PC-9 (cell line): ENCODE results near the gene CAMTA1. TPM values are rescaled to one million over a fixed set of nuclear protein-coding genes. Genes with fewer than 3 reads are reported as not detected.

Experiments used
- BruUV-seq: library from RNA; stranded (reverse); fragments of 400-500 nt; replicated peaks from 2 replicates; lab custom pipeline; 2021; lab: Mats Ljungman, UMichigan
- CTCF ChIA-PET: fragments of 300-600 bp; sonication (Branson Sonifier 250); formaldehyde crosslinking; loops from one replicate; lab custom pipeline; 2022; ENCODE audit warnings: antibody characterized with exemption; lab: Charles Lee
- POLR2A ChIA-PET: fragments of 300-600 bp; sonication (Branson Sonifier 250); formaldehyde crosslinking; loops from one replicate; lab custom pipeline; 2022; ENCODE audit warnings: antibody characterized with exemption; ENCODE audit not compliant: unreplicated experiment; lab: Charles Lee
- DNase-seq, 2 experiments: peaks; one replicate each; pipeline versions ENCODE4 v3.0.0 to v3.0.0-alpha.2; 2015 to 2022; ENCODE audit warnings: mixed read lengths in 1 of 2
- H2AFZ ChIP-seq: fragments of 200-600 bp; sonication (generic); 2 replicates; pipeline ENCODE4 v1.8.1; 2017; ENCODE audit warnings: antibody characterized with exemption
- H3F3A ChIP-seq: fragments of 200-600 bp; sonication (generic); 2 replicates; pipeline ENCODE4 v1.8.1; 2017; ENCODE audit warnings: antibody characterized with exemption, mild to moderate bottlenecking, low read depth; ENCODE audit not compliant: insufficient read depth
- H3K27ac ChIP-seq: fragments of 200-600 bp; sonication (generic); 2 replicates; pipeline ENCODE4 v1.6.1; 2016; ENCODE audit warnings: mixed run types
- H3K27me3 ChIP-seq: fragments of 200-600 bp; sonication (generic); 2 replicates; pipeline ENCODE4 v1.6.1; 2016; ENCODE audit warnings: low read depth, mixed run types; ENCODE audit not compliant: insufficient read depth
- H3K36me3 ChIP-seq: fragments of 200-600 bp; sonication (generic); 2 replicates; pipeline ENCODE4 v1.6.1; 2016; ENCODE audit warnings: low read depth, mixed run types
- H3K4me1 ChIP-seq: fragments of 200-600 bp; sonication (generic); replicated peaks from 2 replicates; pipeline ENCODE4 v1.6.1; 2016; ENCODE audit warnings: mixed run types; ENCODE audit not compliant: insufficient read depth
- H3K4me2 ChIP-seq: fragments of 200-600 bp; sonication (generic); 2 replicates; pipeline ENCODE4 v1.6.1; 2017; ENCODE audit warnings: mixed run types
- H3K4me3 ChIP-seq: fragments of 200-600 bp; sonication (generic); 2 replicates; pipeline ENCODE4 v1.6.1; 2016; ENCODE audit warnings: mixed run types
- H3K79me2 ChIP-seq: fragments of 200-600 bp; sonication (generic); 2 replicates; pipeline ENCODE4 v1.6.1; 2017; ENCODE audit warnings: low read depth, mixed run types
- H3K9me2 ChIP-seq: fragments of 200-600 bp; sonication (generic); 2 replicates; pipeline ENCODE4 v1.8.1; 2017; ENCODE audit warnings: mild to moderate bottlenecking; ENCODE audit not compliant: insufficient read depth
- H3K9me3 ChIP-seq: fragments of 200-600 bp; sonication (generic); 2 replicates; pipeline ENCODE4 v1.8.1; 2016; ENCODE audit warnings: low read depth; ENCODE audit not compliant: insufficient read depth
- H4K20me1 ChIP-seq: fragments of 200-600 bp; sonication (generic); 2 replicates; pipeline ENCODE4 v1.8.1; 2017; ENCODE audit not compliant: insufficient read depth
- EZH2 ChIP-seq: fragments of 200-600 bp; sonication (generic); IDR thresholded peaks from 2 replicates; pipeline ENCODE4 v1.8.0; 2017; ENCODE audit warnings: antibody characterized with exemption, low read depth
- intact Hi-C: fragments of 100-400 bp; cut with micrococcal nuclease; formaldehyde crosslinking; loops from one replicate; pipeline ENCODE4 v1.10.0; 2022; ENCODE audit not compliant: unreplicated experiment
- total RNA-seq: library from RNA; stranded (reverse); gene quantifications from 2 replicates; pipeline ENCODE4 v1.2.3, GENCODE V29; 2021
- TF ChIP-seq, protein P1 (sequence below): fragments of 200-600 bp; sonication (generic); conservative IDR thresholded peaks from 2 replicates; pipeline ENCODE4 v1.6.1; 2017; ENCODE audit warnings: mixed run types, antibody characterized with exemption, mild to moderate bottlenecking, moderate library complexity

CAMTA1 gene
- total RNA-seq, 1 experiment from 2014 or later, result 72.3 TPM

DNA sequence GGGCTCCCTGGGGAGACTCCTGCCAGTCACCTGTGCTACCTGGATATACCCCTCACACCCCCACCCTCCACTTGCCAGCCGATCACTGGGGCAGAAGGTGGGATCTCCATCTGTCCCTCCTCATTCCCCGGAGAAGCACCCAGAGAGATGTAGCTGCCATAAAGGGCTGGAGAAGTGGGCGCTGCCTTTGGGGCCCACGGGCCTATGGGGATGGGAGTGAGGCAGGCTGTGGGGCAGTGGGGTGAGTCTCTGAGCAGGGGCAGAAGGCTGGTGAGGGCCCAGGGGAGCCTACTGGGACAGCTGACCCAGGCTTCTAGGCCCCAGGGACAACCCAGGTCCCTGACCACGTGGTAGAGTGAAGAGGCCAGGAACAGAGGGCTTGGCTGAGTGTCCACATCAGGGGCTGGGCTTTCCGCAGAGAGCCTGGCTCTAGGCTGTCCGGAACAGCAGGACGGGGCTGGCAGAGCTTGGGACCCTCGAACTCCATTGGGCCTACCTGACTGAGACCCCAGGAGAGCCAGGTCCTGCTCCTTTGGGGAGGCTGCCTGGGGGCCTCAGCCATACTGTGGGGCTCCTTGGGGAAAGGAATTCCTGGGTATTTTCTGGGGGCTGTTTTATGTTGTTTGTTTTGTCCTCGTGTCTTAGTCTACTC, 780.0 kb downstream of the CAMTA1 start:
- no TSS peak for BruUV-seq
- ChIA-PET CTCF (no interaction called here), POLR2A (no interaction called here)
- Histone ChIP-seq H3K4me2 (no peak overlapping the region), H3F3A (no peaks in the 10 kb centered on the region), H3K4me3 (no peak overlapping the region), H4K20me1 (no peaks in the 10 kb centered on the region), H3K9me2 (no peaks in the 10 kb centered on the region), H3K79me2 (no peaks in the 10 kb centered on the region), H3K9me3 (no peaks in the 10 kb centered on the region), H3K27me3 (peaks cover 43% of the 10 kb centered on the region; the same call in 1 of the 2 replicates), H2AFZ (no peak overlapping the region), H3K4me1 (no peaks in the 10 kb centered on the region), H3K36me3 (no peaks in the 10 kb centered on the region), H3K27ac (no peak overlapping the region)
- TF ChIP-seq, protein P1, sequence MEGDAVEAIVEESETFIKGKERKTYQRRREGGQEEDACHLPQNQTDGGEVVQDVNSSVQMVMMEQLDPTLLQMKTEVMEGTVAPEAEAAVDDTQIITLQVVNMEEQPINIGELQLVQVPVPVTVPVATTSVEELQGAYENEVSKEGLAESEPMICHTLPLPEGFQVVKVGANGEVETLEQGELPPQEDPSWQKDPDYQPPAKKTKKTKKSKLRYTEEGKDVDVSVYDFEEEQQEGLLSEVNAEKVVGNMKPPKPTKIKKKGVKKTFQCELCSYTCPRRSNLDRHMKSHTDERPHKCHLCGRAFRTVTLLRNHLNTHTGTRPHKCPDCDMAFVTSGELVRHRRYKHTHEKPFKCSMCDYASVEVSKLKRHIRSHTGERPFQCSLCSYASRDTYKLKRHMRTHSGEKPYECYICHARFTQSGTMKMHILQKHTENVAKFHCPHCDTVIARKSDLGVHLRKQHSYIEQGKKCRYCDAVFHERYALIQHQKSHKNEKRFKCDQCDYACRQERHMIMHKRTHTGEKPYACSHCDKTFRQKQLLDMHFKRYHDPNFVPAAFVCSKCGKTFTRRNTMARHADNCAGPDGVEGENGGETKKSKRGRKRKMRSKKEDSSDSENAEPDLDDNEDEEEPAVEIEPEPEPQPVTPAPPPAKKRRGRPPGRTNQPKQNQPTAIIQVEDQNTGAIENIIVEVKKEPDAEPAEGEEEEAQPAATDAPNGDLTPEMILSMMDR, result no peak
- no peak for TF ChIP-seq EZH2
- intact Hi-C loops, result no loop called here
- DNase-seq, result no peak

DNA sequence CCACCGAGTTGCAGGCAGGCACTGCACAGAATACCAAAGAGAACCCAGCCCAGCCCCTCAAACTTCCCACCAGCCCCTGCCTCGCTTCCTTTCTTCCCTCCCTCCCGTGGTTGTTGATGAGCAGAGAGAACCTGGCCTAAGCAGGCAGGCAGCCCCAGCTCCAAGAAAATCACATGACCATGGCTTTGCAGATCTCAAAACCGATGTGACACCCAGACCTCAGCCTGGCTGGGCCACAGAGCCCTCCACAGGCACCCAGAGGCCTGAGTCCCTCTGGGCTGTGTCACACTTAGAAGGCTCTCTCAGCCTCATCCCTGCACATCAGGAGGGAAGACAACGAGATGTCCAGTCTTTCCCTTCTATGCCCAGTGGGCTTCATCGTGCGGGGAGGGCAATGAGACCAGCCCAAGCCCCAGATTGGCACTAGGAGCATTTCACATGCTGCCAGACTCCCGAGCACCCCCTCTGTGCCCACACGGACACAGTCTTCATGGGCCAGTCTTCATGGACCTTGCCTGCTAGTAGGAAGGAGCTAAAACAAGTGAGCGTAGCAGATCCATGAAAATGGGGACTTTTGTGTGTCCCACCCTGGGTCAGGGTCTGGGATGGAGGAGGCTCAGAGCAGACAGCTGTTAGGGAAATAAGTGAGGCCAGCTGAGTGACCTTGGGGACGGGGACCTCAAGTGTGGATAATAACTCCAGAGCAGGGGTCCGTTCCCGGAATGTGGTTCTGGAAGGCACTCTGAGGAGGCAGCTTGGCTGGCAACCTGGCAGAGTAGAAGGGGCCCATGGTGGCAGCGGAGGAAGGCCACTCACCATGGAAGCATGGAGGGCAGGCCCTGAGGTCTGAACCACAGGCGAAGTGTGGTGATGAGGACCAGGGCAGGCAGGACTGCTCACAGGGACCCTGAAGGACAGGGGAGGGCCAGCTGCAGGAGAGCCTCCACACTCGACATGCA, 781.4 kb downstream of the CAMTA1 start:
- Histone ChIP-seq H3K4me3 (no peak overlapping the region), H3K79me2 (no peaks in the 10 kb centered on the region), H3K27ac (no peak overlapping the region), H3K36me3 (no peaks in the 10 kb centered on the region), H3K9me2 (no peaks in the 10 kb centered on the region), H3K27me3 (peaks cover 37% of the 10 kb centered on the region; the same call in 1 of the 2 replicates), H3K4me1 (no peaks in the 10 kb centered on the region), H2AFZ (no peak overlapping the region), H3K9me3 (no peaks in the 10 kb centered on the region), H3K4me2 (no peak overlapping the region), H3F3A (no peaks in the 10 kb centered on the region), H4K20me1 (no peaks in the 10 kb centered on the region)
- BruUV-seq, result no TSS peak
- CTCF ChIA-PET, result no interaction called here
- no peak for TF ChIP-seq EZH2
- TF ChIP-seq, protein P1, result no peak
- intact Hi-C loops, result no loop called here
- POLR2A ChIA-PET, result no interaction called here
- no peak for DNase-seq

DNA sequence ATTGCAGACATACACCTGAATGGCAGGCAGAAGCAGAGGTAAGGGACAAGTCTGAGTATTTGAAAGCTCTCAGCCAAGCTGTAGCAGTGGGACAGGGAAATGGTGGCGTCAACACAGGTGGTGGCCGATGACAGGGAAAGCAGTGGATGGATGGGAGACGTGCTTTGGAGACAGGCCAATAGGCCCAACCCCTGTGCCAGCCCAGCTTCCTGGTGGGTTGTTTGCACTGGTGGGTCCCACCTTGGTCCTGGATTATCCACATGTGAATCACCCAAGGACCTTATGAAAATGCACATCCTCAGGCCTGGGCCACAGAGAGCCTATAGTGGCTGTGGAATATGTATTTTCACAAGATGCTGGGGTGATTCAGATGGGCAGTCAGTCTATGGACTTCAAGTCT, 782.1 kb downstream of the CAMTA1 start:
- ChIA-PET CTCF (no interaction called here), POLR2A (no interaction called here)
- no peaks in the 10 kb centered on the region for H3K36me3 ChIP-seq
- H3K27ac ChIP-seq, result no peak overlapping the region
- DNase-seq, result no peak
- H3K9me2 ChIP-seq, result no peaks in the 10 kb centered on the region
- H3K4me1 ChIP-seq, result no peaks in the 10 kb centered on the region
- H4K20me1 ChIP-seq, result no peaks in the 10 kb centered on the region
- H3F3A ChIP-seq, result no peaks in the 10 kb centered on the region
- H3K4me3 ChIP-seq, result no peak overlapping the region
- no peaks in the 10 kb centered on the region for H3K9me3 ChIP-seq
- H3K4me2 ChIP-seq, result no peak overlapping the region
- H3K79me2 ChIP-seq, result no peaks in the 10 kb centered on the region
- H2AFZ ChIP-seq, result no peak overlapping the region
- BruUV-seq, result no TSS peak
- TF ChIP-seq, protein P1, result no peak
- intact Hi-C loops, result no loop called here
- H3K27me3 ChIP-seq, result peaks cover 30% of the 10 kb centered on the region; the same call in 1 of the 2 replicates
